ENCODE data around the gene DCLK3. TPM values are rescaled to one million over a fixed set of nuclear protein-coding genes. Genes with fewer than 3 reads are reported as not detected.

The DCLK3 gene
- under 1 TPM; 0.34 to 0.80 TPM for total RNA-seq
- under 1 TPM; 0.04 to 0.08 TPM for polyA plus RNA-seq
- long read RNA-seq, donor 1: 0 reads
- long read RNA-seq, donor 2: 0 reads
- long read RNA-seq, donor 3: 0 reads
- long read RNA-seq, donor 4: 0 reads
- long read RNA-seq, donor 5: 0 reads

DNA sequence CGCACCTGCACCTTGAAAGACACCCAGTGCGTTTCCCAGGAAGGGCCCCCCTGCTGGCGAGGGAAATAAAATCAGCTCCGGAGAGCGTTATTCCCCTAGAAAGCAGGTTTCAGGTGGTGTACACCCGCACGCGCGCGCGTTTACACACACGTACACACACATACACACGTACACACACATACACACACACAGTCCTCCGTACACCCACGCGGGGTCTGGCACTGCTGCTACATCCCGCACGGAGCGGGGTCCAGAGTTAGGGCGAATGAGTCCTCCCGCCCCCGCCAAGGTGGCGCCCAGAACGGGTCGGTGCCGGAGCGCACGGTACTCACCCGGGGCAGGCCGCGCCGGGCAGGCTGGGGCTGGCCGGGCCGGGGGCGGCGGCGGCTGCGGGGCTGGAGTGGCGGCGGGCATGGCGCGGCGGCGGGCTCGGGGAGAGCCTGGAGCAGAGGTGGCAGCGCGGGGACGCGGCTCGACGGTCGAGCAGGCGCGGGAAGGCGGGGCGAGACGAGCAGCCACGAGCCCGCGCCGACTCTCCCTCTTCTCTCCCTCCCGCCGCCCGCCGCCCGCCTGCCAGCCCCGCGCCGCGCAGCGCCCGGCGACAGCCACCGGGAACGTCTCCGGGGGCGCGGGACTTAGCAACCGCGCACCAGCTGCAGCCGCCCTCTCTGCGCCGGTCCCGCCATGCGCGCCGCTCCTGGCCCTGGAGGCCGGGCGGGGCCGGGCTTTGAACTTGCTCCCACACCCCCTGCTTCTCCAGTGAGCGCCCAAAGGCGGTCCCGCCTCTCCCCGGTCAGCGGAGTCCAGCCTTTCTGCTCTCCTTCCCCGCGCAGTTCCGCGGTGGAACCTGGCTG is at the start of gene DCLK3:
TSS of gene DCLK3 (minus strand) at position 704 of the 854 bp plus-strand sequence. CDS start at position 414, 290 bp downstream.
- WGBS, 2 donors: 4 to 5% methylated on average over 65 to 95 of the region's 99 CpGs
- TF ChIP-seq, protein P1, sequence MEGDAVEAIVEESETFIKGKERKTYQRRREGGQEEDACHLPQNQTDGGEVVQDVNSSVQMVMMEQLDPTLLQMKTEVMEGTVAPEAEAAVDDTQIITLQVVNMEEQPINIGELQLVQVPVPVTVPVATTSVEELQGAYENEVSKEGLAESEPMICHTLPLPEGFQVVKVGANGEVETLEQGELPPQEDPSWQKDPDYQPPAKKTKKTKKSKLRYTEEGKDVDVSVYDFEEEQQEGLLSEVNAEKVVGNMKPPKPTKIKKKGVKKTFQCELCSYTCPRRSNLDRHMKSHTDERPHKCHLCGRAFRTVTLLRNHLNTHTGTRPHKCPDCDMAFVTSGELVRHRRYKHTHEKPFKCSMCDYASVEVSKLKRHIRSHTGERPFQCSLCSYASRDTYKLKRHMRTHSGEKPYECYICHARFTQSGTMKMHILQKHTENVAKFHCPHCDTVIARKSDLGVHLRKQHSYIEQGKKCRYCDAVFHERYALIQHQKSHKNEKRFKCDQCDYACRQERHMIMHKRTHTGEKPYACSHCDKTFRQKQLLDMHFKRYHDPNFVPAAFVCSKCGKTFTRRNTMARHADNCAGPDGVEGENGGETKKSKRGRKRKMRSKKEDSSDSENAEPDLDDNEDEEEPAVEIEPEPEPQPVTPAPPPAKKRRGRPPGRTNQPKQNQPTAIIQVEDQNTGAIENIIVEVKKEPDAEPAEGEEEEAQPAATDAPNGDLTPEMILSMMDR (IDR thresholded peaks at IDR 0.05; ENCODE audit: control extremely low read depth, extremely low read depth): no peak
- DNase-seq (peak; percentile 23 to 51 (median 38)), ATAC-seq (ENCODE audit: insufficient read depth, low FRiP score) (peak; percentile 11)
- H3K36me3 ChIP-seq (ENCODE audit: control insufficient read depth in 4 of 4, insufficient read depth in 4 of 4, low read length in 4 of 4): no peaks in the 10 kb centered on the region
- peaks cover 0 to 10% (median 0%) of the 10 kb centered on the region in 5 donors for H3K4me1 ChIP-seq (ENCODE audit: control insufficient read depth in 5 of 5, insufficient read depth in 5 of 5, low read length in 5 of 5)
- peak within 1 kb of the TSS; percentile 19 for H3K4me3 ChIP-seq
- no peak within 1 kb of the TSS for H3K9ac ChIP-seq (ENCODE audit: insufficient read depth in 1 of 2, low read length in 2 of 2)
- peaks cover 6 to 57% (median 34%) of the 10 kb centered on the region in 3 donors for H3K27me3 ChIP-seq (ENCODE audit: control insufficient read depth in 3 of 3, insufficient read depth in 3 of 3, low read length in 2 of 3)
- no peak within 1 kb of the TSS for H3K27ac ChIP-seq (ENCODE audit: low read depth in 1 of 2, low read length in 1 of 2)
- peaks cover 0 to 6% (median 0%) of the 10 kb centered on the region in 4 donors for H3K9me3 ChIP-seq (ENCODE audit: control insufficient read depth in 4 of 4, insufficient read depth in 3 of 4, low read length in 3 of 4)

GRCh38 chr3:36813305-36813704 is 49.0 kb upstream of the DCLK3 start:
- Histone ChIP-seq H3K27ac (ENCODE audit: low read depth in 1 of 2, low read length in 1 of 2) (no peak overlapping the region), H3K27me3 (ENCODE audit: control insufficient read depth in 3 of 3, insufficient read depth in 3 of 3, low read length in 2 of 3) (no peaks in the 10 kb centered on the region), H3K9me3 (ENCODE audit: control insufficient read depth in 4 of 4, insufficient read depth in 3 of 4, low read length in 3 of 4) (peaks cover 0 to 2% (median 0%) of the 10 kb centered on the region in 4 donors), H3K9ac (ENCODE audit: insufficient read depth in 1 of 2, low read length in 2 of 2) (no peak overlapping the region), H3K36me3 (ENCODE audit: control insufficient read depth in 4 of 4, insufficient read depth in 4 of 4, low read length in 4 of 4) (no peaks in the 10 kb centered on the region), H3K4me3 (no peak overlapping the region), H3K4me1 (ENCODE audit: control insufficient read depth in 5 of 5, insufficient read depth in 5 of 5, low read length in 5 of 5) (peaks cover 0 to 5% (median 0%) of the 10 kb centered on the region in 5 donors)
- DNase-seq (no peak), ATAC-seq (ENCODE audit: insufficient read depth, low FRiP score) (no peak)
- WGBS, 2 donors: 89 to 95% methylated on average over 6 of the region's 6 CpGs
- TF ChIP-seq, protein P1 (IDR thresholded peaks at IDR 0.05; ENCODE audit: control extremely low read depth, extremely low read depth): no peak

DNA sequence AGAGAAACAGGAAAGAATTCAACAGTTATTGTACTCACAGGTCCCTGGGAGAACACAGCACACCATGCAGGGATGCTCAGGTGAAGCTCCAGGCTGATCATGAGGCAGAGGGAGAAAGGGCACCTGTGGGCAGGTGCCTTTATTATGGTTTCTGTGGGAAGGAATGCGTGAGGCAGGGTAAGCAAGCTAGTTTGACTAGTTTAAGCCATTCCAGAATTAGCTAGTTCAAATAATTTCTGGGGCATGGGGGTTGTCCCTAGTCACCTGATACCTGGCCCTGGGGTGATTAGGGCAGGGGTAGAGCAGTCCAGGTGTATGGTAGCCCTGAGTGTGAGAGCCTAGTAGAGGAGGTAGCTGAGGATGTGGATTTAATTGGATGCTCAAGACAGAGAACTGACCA is 47.9 kb upstream of the DCLK3 start:
- DNase-seq: peak in 2 of 3 donors; percentile 25 to 45
- ATAC-seq (ENCODE audit: insufficient read depth, low FRiP score): no peak

More for the DNA sequence above, 47.9 kb upstream of the DCLK3 start:
- Histone ChIP-seq H3K4me3 (no peak overlapping the region), H3K9ac (ENCODE audit: insufficient read depth in 1 of 2, low read length in 2 of 2) (no peak overlapping the region), H3K36me3 (ENCODE audit: control insufficient read depth in 4 of 4, insufficient read depth in 4 of 4, low read length in 4 of 4) (no peaks in the 10 kb centered on the region), H3K9me3 (ENCODE audit: control insufficient read depth in 4 of 4, insufficient read depth in 3 of 4, low read length in 3 of 4) (no peaks in the 10 kb centered on the region), H3K4me1 (ENCODE audit: control insufficient read depth in 5 of 5, insufficient read depth in 5 of 5, low read length in 5 of 5) (peaks cover 0 to 5% (median 0%) of the 10 kb centered on the region in 5 donors), H3K27ac (ENCODE audit: low read depth in 1 of 2, low read length in 1 of 2) (no peak overlapping the region), H3K27me3 (ENCODE audit: control insufficient read depth in 3 of 3, insufficient read depth in 3 of 3, low read length in 2 of 3) (no peaks in the 10 kb centered on the region)
- TF ChIP-seq, protein P1 (IDR thresholded peaks at IDR 0.05; ENCODE audit: control extremely low read depth, extremely low read depth): no peak
- 78 to 94% methylated on average over 1 of the region's 1 CpG for WGBS, 2 donors
